Activated T-cell treated with anti-CD3 and anti-CD28 coated beads for 24 hours (primary cell): ENCODE data around the gene JPH4.
A peak's percentile ranks its signal among the peaks of the same experiment; 100 is the strongest.

Experiments used
- DNase-seq: peaks from one replicate; pipeline ENCODE4 v3.0.0-alpha.2; 2020; ENCODE audit warnings: low read depth

Gene JPH4

GRCh38 chr14:23562822-23563472 is 15.6 kb downstream of the JPH4 start:
- DNase-seq = peak; percentile 45

- no peak for DNase-seq
Measured at GRCh38 chr14:23561873-23562821, 16.4 kb downstream of the JPH4 start.

- no peak for DNase-seq
Measured at GRCh38 chr14:23561259-23561658, 17.3 kb downstream of the JPH4 start.

GRCh38 chr14:23559926-23560520 is 18.6 kb downstream of the JPH4 start:
- no peak for DNase-seq

GRCh38 chr14:23559010-23559925 is 19.3 kb downstream of the JPH4 start:
- DNase-seq = peak; percentile 61

- no peak for DNase-seq
Measured at GRCh38 chr14:23558346-23559009, 20.1 kb downstream of the JPH4 start.

GRCh38 chr14:23557946-23558345 is 20.6 kb downstream of the JPH4 start:
- no peak for DNase-seq

- no peak for DNase-seq
Measured at GRCh38 chr14:23557521-23557920, 21.1 kb downstream of the JPH4 start.

GRCh38 chr14:23556700-23557440 is 21.7 kb downstream of the JPH4 start:
- DNase-seq = no peak

- peak; percentile 89 for DNase-seq
Measured at GRCh38 chr14:23555882-23556699, 22.5 kb downstream of the JPH4 start, which contains the start of gene THTPA. THTPA (plus strand) TSS chr14:23556271; CDS start chr14:23556758, 487 bp downstream.

GRCh38 chr14:23555533-23555881 is 23.1 kb downstream of the JPH4 start:
- DNase-seq = no peak

GRCh38 chr14:23551266-23552028 is 27.1 kb downstream of the JPH4 start, which contains the start of gene ZFHX2:
ZFHX2 (minus strand) TSS chr14:23551765; CDS start chr14:23535325, 16,440 bp downstream.
- peak; percentile 77 for DNase-seq

- DNase-seq = no peak
Measured at GRCh38 chr14:23550812-23551265, 27.8 kb downstream of the JPH4 start.

GRCh38 chr14:23550131-23550811 is 28.3 kb downstream of the JPH4 start:
- no peak for DNase-seq

- no peak for DNase-seq
Measured at GRCh38 chr14:23548351-23549318, 30.0 kb downstream of the JPH4 start.

- DNase-seq = no peak
Measured at GRCh38 chr14:23547924-23548323, 30.7 kb downstream of the JPH4 start.
